Endothelial cell (in vitro differentiated cells): ENCODE data around the gene ASMTL. TPM values are rescaled to one million over a fixed set of nuclear protein-coding genes. Genes with fewer than 3 reads are reported as not detected.
"Not testable (repeated sequence)": the region's sequence is repeated elsewhere in the genome, so short reads cannot be mapped to it uniquely, and the experiment has no call there.

Experiments
- DNase-seq: peaks from one replicate; pipeline ENCODE4 v3.0.0; 2021; ENCODE audit warnings: low spot score
- H3K27ac Mint-ChIP-seq: one replicate; pipeline ENCODE4 v1.8.0; 2021; ENCODE audit warnings: mixed read lengths, inconsistent platforms; ENCODE audit not compliant: unreplicated experiment
- H3K27me3 Mint-ChIP-seq: one replicate; pipeline ENCODE4 v1.8.0; 2021; ENCODE audit warnings: mild to moderate bottlenecking, moderate library complexity, mixed read lengths, inconsistent platforms; ENCODE audit not compliant: unreplicated experiment
- H3K36me3 Mint-ChIP-seq: one replicate; pipeline ENCODE4 v1.8.0; 2021; ENCODE audit warnings: mild to moderate bottlenecking, low read depth, mixed read lengths, inconsistent platforms; ENCODE audit not compliant: unreplicated experiment
- H3K4me1 Mint-ChIP-seq: one replicate; pipeline ENCODE4 v1.8.0; 2021; ENCODE audit warnings: mild to moderate bottlenecking, mixed read lengths, inconsistent platforms; ENCODE audit not compliant: unreplicated experiment
- H3K4me3 Mint-ChIP-seq: one replicate; pipeline ENCODE4 v1.8.0; 2021; ENCODE audit warnings: mild to moderate bottlenecking, mixed read lengths, inconsistent platforms; ENCODE audit not compliant: unreplicated experiment
- H3K9me3 Mint-ChIP-seq: one replicate; pipeline ENCODE4 v1.8.0; 2021; ENCODE audit warnings: mixed read lengths, inconsistent platforms; ENCODE audit not compliant: unreplicated experiment
- total RNA-seq: library from RNA; stranded (reverse); fragmentation: NEBNext Ultra II Directional; extraction: Animal tissue kit (Norgen Biotek cat#: 25700); gene quantifications from one replicate; pipeline ENCODE4 v1.2.1, GENCODE V29; 2021; ENCODE audit not compliant: unreplicated experiment
- TF ChIP-seq, protein P1 (sequence below): fragments of 200-600 bp; sonication (generic); IDR thresholded peaks from one replicate; pipeline ENCODE4 v1.5.0; 2021; ENCODE audit warnings: antibody characterized with exemption; ENCODE audit not compliant: unreplicated experiment

ASMTL gene
- total RNA-seq, 1 donor from 2014 or later, result 25.8 TPM

DNA sequence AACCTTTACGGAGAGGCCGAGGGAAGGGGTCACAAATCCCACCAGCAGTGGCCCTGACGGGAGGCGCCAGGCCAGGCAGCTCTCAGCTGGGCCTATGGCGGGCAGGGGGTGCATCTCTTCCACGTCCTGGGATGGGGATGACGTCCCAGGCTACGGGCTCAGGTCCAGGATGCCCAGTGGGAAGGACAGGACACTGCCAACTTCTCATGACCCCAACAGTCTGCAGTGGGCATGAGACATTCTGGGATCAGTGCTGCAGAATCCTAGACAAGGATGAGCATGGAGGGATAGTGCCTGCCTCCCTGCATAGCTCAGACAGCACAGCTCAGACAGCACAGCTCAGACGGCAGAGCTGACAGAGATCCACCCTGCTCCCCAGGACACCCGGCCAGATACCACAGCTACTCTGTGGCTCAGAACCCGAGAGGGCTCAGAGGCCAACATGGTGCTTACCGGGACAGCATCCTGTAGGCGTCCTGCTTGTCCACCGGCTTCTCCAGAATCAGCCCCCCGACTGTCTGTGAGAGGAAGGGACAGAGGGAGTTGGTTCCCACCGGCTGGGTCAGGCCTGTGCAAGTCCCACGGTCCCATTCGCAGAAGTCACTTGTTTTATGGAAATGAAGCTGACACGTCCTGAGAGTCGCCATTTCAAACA, 17.3 kb downstream of the ASMTL start:
- Mint-ChIP-seq H3K27ac (no peak overlapping the region), H3K9me3 (no peaks in the 10 kb centered on the region), H3K4me3 (no peak overlapping the region), H3K36me3 (peaks cover 19% of the 10 kb centered on the region), H3K4me1 (no peaks in the 10 kb centered on the region), H3K27me3 (peaks cover 6% of the 10 kb centered on the region)
- no peak for DNase-seq
- TF ChIP-seq, protein P1, sequence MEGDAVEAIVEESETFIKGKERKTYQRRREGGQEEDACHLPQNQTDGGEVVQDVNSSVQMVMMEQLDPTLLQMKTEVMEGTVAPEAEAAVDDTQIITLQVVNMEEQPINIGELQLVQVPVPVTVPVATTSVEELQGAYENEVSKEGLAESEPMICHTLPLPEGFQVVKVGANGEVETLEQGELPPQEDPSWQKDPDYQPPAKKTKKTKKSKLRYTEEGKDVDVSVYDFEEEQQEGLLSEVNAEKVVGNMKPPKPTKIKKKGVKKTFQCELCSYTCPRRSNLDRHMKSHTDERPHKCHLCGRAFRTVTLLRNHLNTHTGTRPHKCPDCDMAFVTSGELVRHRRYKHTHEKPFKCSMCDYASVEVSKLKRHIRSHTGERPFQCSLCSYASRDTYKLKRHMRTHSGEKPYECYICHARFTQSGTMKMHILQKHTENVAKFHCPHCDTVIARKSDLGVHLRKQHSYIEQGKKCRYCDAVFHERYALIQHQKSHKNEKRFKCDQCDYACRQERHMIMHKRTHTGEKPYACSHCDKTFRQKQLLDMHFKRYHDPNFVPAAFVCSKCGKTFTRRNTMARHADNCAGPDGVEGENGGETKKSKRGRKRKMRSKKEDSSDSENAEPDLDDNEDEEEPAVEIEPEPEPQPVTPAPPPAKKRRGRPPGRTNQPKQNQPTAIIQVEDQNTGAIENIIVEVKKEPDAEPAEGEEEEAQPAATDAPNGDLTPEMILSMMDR, result no peak

DNA sequence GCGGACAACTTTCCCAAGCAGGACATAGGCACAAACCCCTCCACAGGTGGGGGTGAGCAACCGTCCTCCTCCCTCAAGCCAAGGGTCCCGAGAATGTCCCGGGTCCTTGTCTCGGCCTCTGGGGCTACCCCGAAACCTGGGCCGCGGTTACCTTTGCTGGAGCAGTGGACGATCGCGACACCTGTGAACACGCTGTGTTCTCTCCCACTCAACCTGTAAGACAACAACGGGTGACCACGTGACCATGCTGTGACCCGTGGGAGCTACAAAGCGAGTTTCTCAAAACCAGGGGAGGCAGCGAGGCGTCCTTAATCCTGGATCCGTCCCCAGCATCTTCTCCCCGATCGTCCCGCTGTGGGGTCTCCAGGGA, 17.9 kb downstream of the ASMTL start:
- TF ChIP-seq, protein P1, result no peak
- DNase-seq, result no peak
- Mint-ChIP-seq H3K27me3 (peaks cover 6% of the 10 kb centered on the region), H3K9me3 (no peaks in the 10 kb centered on the region), H3K36me3 (peaks cover 19% of the 10 kb centered on the region), H3K27ac (no peak overlapping the region), H3K4me1 (no peaks in the 10 kb centered on the region), H3K4me3 (no peak overlapping the region)

DNA sequence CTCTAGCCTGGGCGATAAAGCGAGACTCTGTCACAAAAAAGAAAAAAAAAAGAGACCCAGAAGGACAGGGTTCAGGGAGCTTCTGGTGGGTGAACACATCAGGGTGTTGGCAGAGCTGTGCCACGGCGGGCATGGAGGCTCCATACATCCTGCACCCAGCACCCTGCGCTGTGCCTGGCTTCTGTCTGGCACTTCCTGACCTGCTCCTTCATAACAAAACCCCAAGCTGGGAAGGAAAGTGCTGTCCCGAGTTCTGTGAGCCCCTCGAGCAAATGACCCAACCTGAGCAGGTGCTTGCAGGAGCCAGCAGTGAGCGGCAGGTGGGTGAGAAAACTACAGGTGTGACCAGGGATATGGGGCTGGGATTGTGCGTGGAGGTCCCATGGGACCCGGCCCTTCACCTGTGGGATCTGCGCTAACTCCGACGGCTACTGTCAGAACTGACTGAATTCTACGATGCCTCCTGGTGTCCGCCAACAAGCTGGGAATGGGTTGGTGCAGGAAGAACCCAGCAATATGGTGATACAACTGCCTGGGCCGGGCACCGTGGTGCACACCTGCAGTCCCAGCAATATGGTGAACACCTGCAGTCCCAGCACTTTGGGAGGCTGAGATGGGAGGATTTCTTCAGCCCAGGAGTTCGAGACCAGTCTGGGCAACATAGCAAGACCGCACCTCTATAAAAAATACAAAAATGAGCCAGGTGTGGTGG, 18.9 kb downstream of the ASMTL start:
- Mint-ChIP-seq H3K27me3 (peaks cover 6% of the 10 kb centered on the region), H3K4me1 (no peaks in the 10 kb centered on the region), H3K36me3 (peaks cover 19% of the 10 kb centered on the region), H3K4me3 (no peak overlapping the region), H3K27ac (no peak overlapping the region), H3K9me3 (no peaks in the 10 kb centered on the region)
- DNase-seq, result no peak
- TF ChIP-seq, protein P1, result no peak

DNA sequence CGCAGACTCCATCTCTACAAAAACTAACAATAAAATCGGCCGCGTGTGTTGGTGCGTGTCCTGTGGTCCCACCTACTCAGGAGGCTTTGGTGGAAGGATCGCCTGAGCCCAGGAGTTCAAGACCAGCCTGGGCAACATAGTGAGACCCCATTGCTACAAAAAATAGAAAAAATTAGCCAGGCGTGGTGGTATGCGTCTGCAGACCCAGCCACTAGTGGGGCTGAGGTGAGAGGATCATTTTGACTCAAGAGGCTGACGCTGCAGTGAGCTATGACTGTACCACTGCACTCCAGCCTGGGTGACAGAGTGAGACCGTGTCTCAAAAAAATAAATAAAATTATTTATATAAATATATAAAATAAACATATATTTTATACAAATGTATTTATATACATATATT, 22.3 kb downstream of the ASMTL start:
- Mint-ChIP-seq H3K4me3 (no peak overlapping the region), H3K27ac (no peak overlapping the region), H3K27me3 (peaks cover 2% of the 10 kb centered on the region), H3K36me3 (peaks cover 9% of the 10 kb centered on the region), H3K9me3 (peaks cover 3% of the 10 kb centered on the region), H3K4me1 (no peaks in the 10 kb centered on the region)
- TF ChIP-seq, protein P1, result no peak
- no peak for DNase-seq

DNA sequence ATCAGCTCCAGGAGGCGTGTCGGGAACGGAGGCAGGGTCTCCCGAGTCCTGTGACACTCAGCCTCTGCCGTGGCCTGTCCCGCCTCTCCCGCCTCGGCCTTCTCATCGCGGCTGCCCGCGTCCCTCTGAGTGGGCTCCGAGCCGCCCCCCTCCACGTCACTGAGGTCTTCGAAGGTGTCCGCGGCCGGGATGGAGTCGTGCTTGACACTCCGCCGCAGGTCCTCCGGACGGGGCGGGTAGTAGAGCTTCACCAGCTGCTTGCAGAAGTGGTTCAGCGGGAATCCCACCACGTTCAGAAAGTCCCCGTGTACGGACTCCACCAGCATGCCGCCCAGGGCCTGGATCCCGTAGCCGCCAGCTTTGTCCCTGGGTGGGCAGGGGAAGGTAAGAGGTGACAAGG, 25.0 kb downstream of the ASMTL start:
- no peak for DNase-seq
- Mint-ChIP-seq H3K4me1 (no peaks in the 10 kb centered on the region), H3K27me3 (peaks cover 7% of the 10 kb centered on the region), H3K27ac (no peak overlapping the region), H3K36me3 (peaks cover 29% of the 10 kb centered on the region), H3K9me3 (peaks cover 14% of the 10 kb centered on the region), H3K4me3 (no peak overlapping the region)
- TF ChIP-seq, protein P1, result no peak

DNA sequence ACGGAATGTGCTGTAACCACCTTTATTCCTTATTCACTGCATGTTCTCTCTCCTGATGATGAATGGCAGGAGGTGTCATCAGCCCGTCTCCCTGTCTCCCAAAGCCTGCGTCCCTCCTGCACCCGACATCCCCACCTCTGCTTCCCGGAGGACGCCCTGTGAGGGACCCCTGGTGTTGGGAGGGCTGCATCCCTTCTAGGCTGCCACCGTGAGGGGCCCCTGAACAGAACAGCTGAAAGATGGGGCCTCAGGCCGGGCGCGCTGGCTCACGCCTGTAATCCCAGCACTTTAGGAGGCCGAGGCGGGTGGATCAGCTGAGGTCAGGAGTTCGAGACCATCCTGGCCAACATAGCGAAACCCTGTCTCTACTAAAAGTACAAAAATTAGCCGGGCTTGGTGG, 26.4 kb downstream of the ASMTL start:
- H3K36me3 Mint-ChIP-seq, result peaks cover 39% of the 10 kb centered on the region
- H3K27ac Mint-ChIP-seq, H3K4me3 Mint-ChIP-seq, DNase-seq, H3K4me1 Mint-ChIP-seq: not testable (repeated sequence)
- H3K27me3 Mint-ChIP-seq, result peaks cover 13% of the 10 kb centered on the region
- peaks cover 19% of the 10 kb centered on the region for H3K9me3 Mint-ChIP-seq
